GF-D8 (cell line): ENCODE measurements around the gene PRDM11.

Experiments
- DNase-seq: peaks from one replicate; lab custom pipeline; 2025; lab: John Stamatoyannopoulos, UW

PRDM11 gene

GRCh38 chr11:45142241-45143055, 4.0 kb upstream of the PRDM11 start:
- DNase-seq = no peak

- no peak for DNase-seq
Measured at GRCh38 chr11:45143494-45143893, 2.9 kb upstream of the PRDM11 start.

GRCh38 chr11:45144126-45145082, 2.0 kb upstream of the PRDM11 start:
- no peak for DNase-seq

- DNase-seq = no peak
Measured at GRCh38 chr11:45145083-45145378, 1.4 kb upstream of the PRDM11 start.

- DNase-seq = no peak
Measured at GRCh38 chr11:45145379-45146071, 914 bp upstream of the PRDM11 start.

- DNase-seq = no peak
Measured at GRCh38 chr11:45147017-45147728, 734 bp downstream of the PRDM11 start.

- DNase-seq = no peak
Measured at GRCh38 chr11:45147891-45148675, 1.6 kb downstream of the PRDM11 start.

GRCh38 chr11:45149483-45150056, 3.1 kb downstream of the PRDM11 start:
- no peak for DNase-seq

GRCh38 chr11:45150301-45150700, 3.9 kb downstream of the PRDM11 start:
- no peak for DNase-seq

- no peak for DNase-seq
Measured at GRCh38 chr11:45150943-45151342, 4.5 kb downstream of the PRDM11 start.

GRCh38 chr11:45151362-45151982, 5.0 kb downstream of the PRDM11 start:
- no peak for DNase-seq

GRCh38 chr11:45152740-45153595, 6.5 kb downstream of the PRDM11 start:
- no peak for DNase-seq

GRCh38 chr11:45154276-45154675, 7.8 kb downstream of the PRDM11 start:
- no peak for DNase-seq

- DNase-seq = no peak
Measured at GRCh38 chr11:45155058-45155551, 8.7 kb downstream of the PRDM11 start.

GRCh38 chr11:45155627-45156180, 9.3 kb downstream of the PRDM11 start:
- no peak for DNase-seq

- no peak for DNase-seq
Measured at GRCh38 chr11:45156201-45156600, 9.8 kb downstream of the PRDM11 start.

- DNase-seq = no peak
Measured at GRCh38 chr11:45156741-45157140, 10.3 kb downstream of the PRDM11 start.
